ENCODE results near the gene OSMR.

- TF ChIP-seq POLR2A (IDR thresholded peaks at IDR 0.05; ENCODE audit: low read depth, low read length) = no peak
- TF ChIP-seq POLR2AphosphoS5 (IDR thresholded peaks at IDR 0.05; ENCODE audit: low read depth, low read length) = no peak
- no peak for TF ChIP-seq TAF1 (IDR thresholded peaks at IDR 0.05; ENCODE audit: borderline replicate concordance, low read depth, low read length)
These were observed 107.7 kb downstream of the OSMR start for GRCh38 chr5:38953426-38954012.
